Tibial artery (tissue), 4 donors: Measurements from ENCODE around the gene PDIK1L.

Experiments used
- DNase-seq, 2 donors: peaks; one replicate each; pipeline ENCODE4 v3.0.0-alpha.2; 2019
- H3K27ac ChIP-seq, 2 donors: fragments of 200-600 bp; sonication (generic) in 1 of 2; 1 replicate in 1 of 2; 2 replicates in 1 of 2; pipeline ENCODE4 v1.5.1; 2018 to 2019; ENCODE audit warnings: mild to moderate bottlenecking in 1 of 2
- H3K27me3 ChIP-seq, 2 donors: fragments of 200-600 bp; sonication (generic) in 1 of 2; one replicate each; pipeline versions ENCODE4 v1.5.1 to v1.6.0; 2016 to 2019
- H3K36me3 ChIP-seq, 3 donors: fragments of 200-600 bp; sonication (generic) in 2 of 3; one replicate each; pipeline ENCODE4 v1.5.1; 2016 to 2019; ENCODE audit warnings: mild to moderate bottlenecking in 2 of 3
- H3K4me1 ChIP-seq, 4 donors: fragments of 200-600 bp; sonication (generic) in 2 of 4; 1 replicate in 3 of 4; 2 replicates in 1 of 4; pipeline ENCODE4 v1.5.1; 2016 to 2019
- H3K4me3 ChIP-seq, 2 donors: fragments of 200-600 bp; sonication (generic) in 1 of 2; 1 replicate in 1 of 2; 2 replicates in 1 of 2; pipeline ENCODE4 v1.5.1; 2018 to 2019; ENCODE audit warnings: mild to moderate bottlenecking in 2 of 2
- H3K9me3 ChIP-seq, 3 donors: fragments of 200-600 bp; sonication (generic) in 1 of 3; one replicate each; pipeline ENCODE4 v1.5.1; 2016 to 2019
- CTCF ChIP-seq, 2 experiments: fragments of 200-600 bp in 1 of 2; fragments of 450-650 bp in 1 of 2; IDR thresholded peaks; one replicate each; pipeline ENCODE4 v1.5.1; 2017 to 2019; ENCODE audit warnings: antibody characterized with exemption in 2 of 2, mild to moderate bottlenecking in 1 of 2, moderate library complexity in 1 of 2
- intact Hi-C: fragments of 100-400 bp; cut with DNase I; formaldehyde crosslinking; loops from one replicate; pipeline ENCODE4 v1.15.0; 2023; ENCODE audit warnings: low total_unique reads

Gene PDIK1L

GRCh38 chr1:26130695-26131094 lies 19.1 kb downstream of the PDIK1L start:
- H3K36me3 ChIP-seq, result no peaks in the 10 kb centered on the region
- H3K27me3 ChIP-seq, result no peaks in the 10 kb centered on the region
- DNase-seq, result no peak
- intact Hi-C loops, result no loop called here
- H3K27ac ChIP-seq, result no peak overlapping the region
- H3K9me3 ChIP-seq, result no peaks in the 10 kb centered on the region
- TF ChIP-seq CTCF (IDR thresholded peaks at IDR 0.05), result no peak
- H3K4me3 ChIP-seq, result no peak overlapping the region
- no peaks in the 10 kb centered on the region for H3K4me1 ChIP-seq

DNA sequence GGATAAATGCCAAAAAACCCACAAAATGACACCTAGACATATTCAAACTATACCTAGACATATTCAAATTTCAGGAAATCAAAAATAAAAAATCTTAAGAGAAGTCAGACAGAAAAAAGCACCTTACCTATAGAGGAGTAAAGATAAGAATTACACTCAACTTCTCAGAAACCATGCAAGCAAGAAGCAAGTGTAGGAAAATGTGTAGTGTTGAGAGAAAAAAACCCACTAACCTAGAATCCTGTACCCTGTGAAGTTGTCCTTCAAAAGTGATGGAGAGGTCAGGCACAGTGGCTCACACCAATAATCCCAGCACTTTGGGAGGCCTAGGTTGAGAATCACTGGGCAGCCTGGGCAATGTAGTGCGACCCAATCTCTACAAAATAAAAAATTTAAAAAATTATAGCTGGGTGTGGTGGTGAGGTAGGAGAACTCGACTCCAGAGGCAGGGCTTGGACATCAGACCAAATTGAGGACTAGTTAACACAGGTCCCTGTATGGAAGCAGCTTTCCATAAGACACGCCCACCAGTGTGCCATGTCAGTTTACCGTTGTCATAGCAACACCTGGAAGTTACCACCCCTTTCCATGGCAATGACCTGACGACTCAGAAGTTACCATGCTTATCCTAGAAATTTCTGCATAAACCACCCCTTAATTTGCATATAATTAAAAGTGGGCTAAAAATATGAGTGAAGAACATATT lies 20.7 kb downstream of the PDIK1L start:
- H3K36me3 ChIP-seq, result no peaks in the 10 kb centered on the region

DNA sequence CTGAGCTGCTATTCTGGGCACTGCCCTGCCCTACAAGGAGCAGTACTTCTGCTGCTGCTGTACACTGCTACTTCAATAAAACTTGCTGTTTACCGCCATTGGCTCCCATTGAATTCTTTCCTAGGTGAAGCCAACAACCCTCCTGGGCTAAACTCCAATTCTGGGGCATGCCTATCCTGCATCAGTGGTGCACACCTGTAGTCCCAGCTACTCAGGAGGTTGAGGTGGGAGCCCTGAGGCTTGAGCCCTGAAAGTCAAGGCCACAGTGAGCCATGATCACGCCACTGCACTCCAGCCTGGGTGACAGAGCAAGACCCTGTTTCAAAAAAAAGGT lies 21.2 kb downstream of the PDIK1L start:
- H3K4me3 ChIP-seq, result no peak overlapping the region
- no peaks in the 10 kb centered on the region for H3K27me3 ChIP-seq
- H3K9me3 ChIP-seq, result no peaks in the 10 kb centered on the region
- DNase-seq, result no peak
- H3K36me3 ChIP-seq, result no peaks in the 10 kb centered on the region
- intact Hi-C loops, result no loop called here
- TF ChIP-seq CTCF (IDR thresholded peaks at IDR 0.05), result no peak
- no peak overlapping the region for H3K27ac ChIP-seq
- no peaks in the 10 kb centered on the region for H3K4me1 ChIP-seq

More for the DNA sequence above, 20.7 kb downstream of the PDIK1L start:
- DNase-seq, result no peak
- intact Hi-C loops, result no loop called here
- no peak for TF ChIP-seq CTCF (IDR thresholded peaks at IDR 0.05)
- Histone ChIP-seq H3K9me3 (no peaks in the 10 kb centered on the region), H3K27ac (no peak overlapping the region), H3K4me3 (no peak overlapping the region), H3K27me3 (no peaks in the 10 kb centered on the region), H3K4me1 (no peaks in the 10 kb centered on the region)

GRCh38 chr1:26134466-26134865 lies 22.8 kb downstream of the PDIK1L start:
- Histone ChIP-seq H3K4me1 (no peaks in the 10 kb centered on the region), H3K27ac (no peak overlapping the region), H3K4me3 (no peak overlapping the region), H3K36me3 (no peaks in the 10 kb centered on the region), H3K9me3 (no peaks in the 10 kb centered on the region), H3K27me3 (no peaks in the 10 kb centered on the region)
- intact Hi-C loops, result no loop called here
- no peak for TF ChIP-seq CTCF (IDR thresholded peaks at IDR 0.05)
- no peak for DNase-seq

DNA sequence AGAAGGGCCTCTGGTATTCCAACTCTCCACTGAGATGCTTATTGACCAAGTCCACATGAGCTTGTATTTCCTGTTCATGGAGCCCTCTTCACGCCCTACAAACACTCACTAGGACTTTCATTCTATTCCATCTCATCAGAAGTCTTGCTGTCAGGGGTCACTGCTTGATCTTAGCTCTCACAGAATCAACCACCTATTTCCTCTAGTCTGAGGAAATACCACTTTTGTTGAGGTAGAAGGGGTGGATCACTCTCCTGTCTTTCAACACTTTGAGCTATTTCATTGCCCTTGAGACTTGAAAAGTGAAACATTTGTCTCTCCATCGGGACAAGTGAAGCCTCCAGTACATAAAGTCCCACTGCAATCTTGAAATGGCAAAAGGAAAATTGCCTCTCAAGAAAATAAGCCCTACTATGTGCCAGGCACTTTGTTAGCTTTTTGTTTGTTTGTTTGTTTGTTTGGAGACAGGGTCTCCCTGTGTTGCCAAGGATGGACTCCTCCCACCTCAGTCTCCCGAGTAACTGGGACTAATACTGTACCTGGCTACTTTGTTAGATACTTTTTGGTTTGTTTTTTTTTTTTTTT lies 27.4 kb downstream of the PDIK1L start:
- Histone ChIP-seq H3K4me3 (no peak overlapping the region), H3K4me1 (no peaks in the 10 kb centered on the region), H3K36me3 (no peaks in the 10 kb centered on the region), H3K27me3 (peaks cover 0 to 14% of the 10 kb centered on the region in 2 donors), H3K27ac (no peak overlapping the region), H3K9me3 (no peaks in the 10 kb centered on the region)
- DNase-seq, result no peak
- no peak for TF ChIP-seq CTCF (IDR thresholded peaks at IDR 0.05)
- intact Hi-C loops, result no loop called here
